K562 (cell line): Measurements from ENCODE around the gene ZNRF3. TPM values are rescaled to one million over a fixed set of nuclear protein-coding genes. Genes with fewer than 3 reads are reported as not detected.

Experiments
- CXXC5 ChIP-seq: fragments of 250-450 bp; sonication (Bioruptor Pico); IDR thresholded peaks from 2 replicates; pipeline ENCODE4 v1.8.0; 2022; ENCODE audit warnings: inconsistent platforms, mild to moderate bottlenecking, moderate library complexity
- HNRNPK ChIP-seq: fragments of 200-400 bp; formaldehyde crosslinking; IDR thresholded peaks from one replicate; pipeline ENCODE4 v1.6.1; 2018; ENCODE audit warnings: mild to moderate bottlenecking, low read depth, low read length; ENCODE audit not compliant: poor library complexity, severe bottlenecking
- KDM5B ChIP-seq: fragments of 200-600 bp; sonication (generic); IDR thresholded peaks from 2 replicates; pipeline ENCODE4 v1.6.1; 2012; ENCODE audit warnings: low read depth, mild to moderate bottlenecking, moderate library complexity, low read length, control low read depth, inconsistent platforms; ENCODE audit not compliant: insufficient replicate concordance
- NFXL1 ChIP-seq: fragments of 450-650 bp; formaldehyde crosslinking; IDR thresholded peaks from 2 replicates; pipeline ENCODE4 v1.4.0; 2021; ENCODE audit warnings: mild to moderate bottlenecking
- NRF1 ChIP-seq, 2 experiments: fragments of 450-650 bp; IDR thresholded peaks in 1 of 2; conservative IDR thresholded peaks in 1 of 2; 2 replicates each; pipeline ENCODE4 v1.6.1; 2014; ENCODE audit warnings: mild to moderate bottlenecking in 2 of 2
- NUFIP1 ChIP-seq: fragments of 450-650 bp; IDR thresholded peaks from 2 replicates; pipeline ENCODE4 v1.6.1; 2018; ENCODE audit not compliant: partially characterized antibody
- PHF8 ChIP-seq: fragments of 200-600 bp; sonication (generic); IDR thresholded peaks from 2 replicates; pipeline ENCODE4 v1.6.1; 2012; ENCODE audit warnings: mixed run types, mild to moderate bottlenecking, inconsistent platforms, low read length, moderate library complexity, borderline replicate concordance
- POLR2B ChIP-seq: fragments of 450-650 bp; IDR thresholded peaks from 2 replicates; pipeline ENCODE4 v1.6.1; 2018; ENCODE audit warnings: low read depth; ENCODE audit not compliant: partially characterized antibody
- RBFOX2 ChIP-seq: fragments of 200-400 bp; formaldehyde crosslinking; IDR thresholded peaks from 2 replicates; pipeline ENCODE4 v1.6.1; 2017; ENCODE audit warnings: low read depth, mild to moderate bottlenecking, low read length, moderate library complexity
- SAP30 ChIP-seq: fragments of 200-600 bp; sonication (generic); IDR thresholded peaks from 2 replicates; pipeline ENCODE4 v1.6.1; 2012; ENCODE audit warnings: borderline replicate concordance, low read depth, mild to moderate bottlenecking, moderate library complexity, low read length, control low read depth, inconsistent platforms; ENCODE audit not compliant: insufficient read depth, poor library complexity, severe bottlenecking
- ZFP36 ChIP-seq: fragments of 150-350 bp; IDR thresholded peaks from 2 replicates; pipeline ENCODE4 v1.6.1; 2018; ENCODE audit warnings: low read length, low read depth; ENCODE audit not compliant: partially characterized antibody
- polyA plus RNA-seq, 8 experiments: library from polyadenylated mRNA; depleted of rRNA in 4 of 8; stranded (reverse) in 5 of 8; unstranded in 3 of 8; fragments of >200 nt; fragmentation: Nextera tagmentation in 2 of 8; fragmentation: Illumina TruSeq in 1 of 8; extraction: Ambion mirVana in 2 of 8; extraction: Trizol in 1 of 8; gene quantifications; 2 replicates each; pipeline versions ENCODE4 v1.2.1 to v1.2.3, GENCODE V29; 2011 to 2014; ENCODE audit warnings: inconsistent platforms in 1 of 8, missing spikeins in 1 of 8
- total RNA-seq, 7 experiments: library from RNA; depleted of rRNA in 6 of 7; stranded (reverse); fragments of >200 nt in 6 of 7; fragmentation: Illumina TruSeq in 2 of 7; extraction: Trizol in 2 of 7; gene quantifications; 2 replicates each; pipeline versions ENCODE4 v1.2.1 to v1.2.3, GENCODE V29; 2011 to 2021; ENCODE audit warnings: low replicate concordance in 1 of 7
- TF ChIP-seq, protein P1 (sequence below): fragments of 450-650 bp; formaldehyde crosslinking; IDR thresholded peaks from 2 replicates; pipeline ENCODE4 v1.4.0; 2022; ENCODE audit warnings: missing genetic modification characterization
- TF ChIP-seq, protein P2 (sequence below), 2 experiments: IDR thresholded peaks; 2 replicates each; pipeline ENCODE4 v1.6.1; 2011; ENCODE audit warnings: borderline replicate concordance in 1 of 2, control low read depth in 1 of 2, low read depth in 1 of 2, low read length in 1 of 2, mild to moderate bottlenecking in 1 of 2, mixed read lengths in 1 of 2, moderate library complexity in 1 of 2; ENCODE audit not compliant: insufficient read depth in 1 of 2, insufficient read length in 1 of 2, poor library complexity in 1 of 2, severe bottlenecking in 1 of 2; ENCODE audit errors: extremely low read depth in 1 of 2
- TF ChIP-seq, protein P3 (sequence below), 3 experiments: fragments of 200-800 bp in 1 of 3; fragments of 250-450 bp in 1 of 3; fragments of 450-650 bp in 1 of 3; sonication (Bioruptor Pico) in 1 of 3; sonication (Bioruptor generic) in 1 of 3; formaldehyde crosslinking in 1 of 3; IDR thresholded peaks; 2 replicates each; pipeline versions ENCODE4 v1.6.1 to v1.8.0; 2016 to 2022; ENCODE audit warnings: mild to moderate bottlenecking in 2 of 3, missing genetic modification characterization in 2 of 3, missing compliant biosample characterization in 1 of 3, moderate library complexity in 1 of 3
- TF ChIP-seq, protein P4 (sequence below), 3 experiments: fragments of 200-800 bp in 1 of 3; sonication (Bioruptor generic) in 1 of 3; sonication (generic) in 1 of 3; formaldehyde crosslinking in 1 of 3; IDR thresholded peaks; 2 replicates each; pipeline versions ENCODE4 v1.6.1 to v1.8.0; 2016 to 2022; ENCODE audit warnings: mild to moderate bottlenecking in 2 of 3, missing compliant biosample characterization in 2 of 3, missing genetic modification characterization in 2 of 3, missing genetic modification reagents in 1 of 3

Gene ZNRF3
- total and polyA plus RNA-seq, 9 of the 15 experiments (the other 6 are each of a cell fraction or from before 2014, with no cell fraction given), result 0.41 to 5.9 (median 1.7) TPM

DNA sequence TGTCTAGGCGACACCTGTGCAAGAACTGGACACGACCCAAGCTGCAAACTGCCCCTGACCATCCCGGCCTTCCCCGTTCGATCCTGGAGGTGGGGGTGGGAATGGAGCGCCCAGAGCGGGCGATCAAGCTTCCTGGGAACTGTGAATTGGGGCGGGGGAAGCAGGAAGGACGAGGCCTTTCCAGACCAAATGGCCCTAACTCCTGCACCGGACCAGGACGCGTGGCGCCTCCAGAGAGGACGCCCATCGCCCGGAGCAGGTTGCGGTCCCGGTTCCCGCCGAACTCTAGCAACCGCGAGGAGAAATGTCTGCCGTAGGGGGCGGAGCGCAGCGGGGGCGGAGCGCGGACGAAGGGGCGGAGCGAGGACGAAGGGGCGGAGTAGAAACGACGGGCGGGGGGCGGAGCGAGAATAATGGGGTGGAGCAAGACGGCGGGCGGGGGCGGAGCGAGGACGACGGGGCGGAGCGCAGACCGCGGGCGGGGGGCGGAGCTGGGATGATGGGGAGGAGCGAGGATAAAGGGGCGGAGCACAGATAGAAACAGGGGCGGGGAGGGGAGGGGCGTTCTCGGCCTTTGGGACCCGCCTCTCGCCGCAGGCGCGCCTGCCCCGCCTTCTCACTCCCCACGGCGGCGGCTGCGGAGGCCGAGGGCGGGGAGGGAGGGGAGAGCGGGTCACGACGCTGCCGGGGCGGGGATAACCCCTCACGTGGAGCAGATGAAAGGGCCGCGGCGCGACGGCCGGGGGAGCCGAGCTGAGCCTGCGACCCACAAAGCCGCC is at the start of gene ZNRF3 (continued):
- TF ChIP-seq, protein P1, sequence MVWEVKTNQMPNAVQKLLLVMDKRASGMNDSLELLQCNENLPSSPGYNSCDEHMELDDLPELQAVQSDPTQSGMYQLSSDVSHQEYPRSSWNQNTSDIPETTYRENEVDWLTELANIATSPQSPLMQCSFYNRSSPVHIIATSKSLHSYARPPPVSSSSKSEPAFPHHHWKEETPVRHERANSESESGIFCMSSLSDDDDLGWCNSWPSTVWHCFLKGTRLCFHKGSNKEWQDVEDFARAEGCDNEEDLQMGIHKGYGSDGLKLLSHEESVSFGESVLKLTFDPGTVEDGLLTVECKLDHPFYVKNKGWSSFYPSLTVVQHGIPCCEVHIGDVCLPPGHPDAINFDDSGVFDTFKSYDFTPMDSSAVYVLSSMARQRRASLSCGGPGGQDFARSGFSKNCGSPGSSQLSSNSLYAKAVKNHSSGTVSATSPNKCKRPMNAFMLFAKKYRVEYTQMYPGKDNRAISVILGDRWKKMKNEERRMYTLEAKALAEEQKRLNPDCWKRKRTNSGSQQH (CRISPR knock-in tag), result no peak
- peak; percentile 79 for TF ChIP-seq PHF8
- peak; percentile 58 for TF ChIP-seq POLR2B
- peak; percentile 16 for TF ChIP-seq SAP30
- no peak for TF ChIP-seq HNRNPK
- peak; percentile 84; the same call in 1 of the 2 replicates for TF ChIP-seq CXXC5 (CRISPR knock-in tag)
- TF ChIP-seq NFXL1 (CRISPR knock-in tag), result no peak
- TF ChIP-seq KDM5B, result peak; percentile 60
- TF ChIP-seq NUFIP1, result no peak
- TF ChIP-seq, protein P2, sequence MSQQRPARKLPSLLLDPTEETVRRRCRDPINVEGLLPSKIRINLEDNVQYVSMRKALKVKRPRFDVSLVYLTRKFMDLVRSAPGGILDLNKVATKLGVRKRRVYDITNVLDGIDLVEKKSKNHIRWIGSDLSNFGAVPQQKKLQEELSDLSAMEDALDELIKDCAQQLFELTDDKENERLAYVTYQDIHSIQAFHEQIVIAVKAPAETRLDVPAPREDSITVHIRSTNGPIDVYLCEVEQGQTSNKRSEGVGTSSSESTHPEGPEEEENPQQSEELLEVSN (IDR thresholded peaks at IDR 0.05; ENCODE audit: borderline replicate concordance in 1 of 2, extremely low read depth in 1 of 2, insufficient read depth in 1 of 2, insufficient read length in 1 of 2, low read depth in 1 of 2, low read length in 1 of 2, poor library complexity in 1 of 2, severe bottlenecking in 1 of 2), result peak; percentile 66 to 90
- peak; percentile 93 for TF ChIP-seq RBFOX2
- TF ChIP-seq, protein P3, sequence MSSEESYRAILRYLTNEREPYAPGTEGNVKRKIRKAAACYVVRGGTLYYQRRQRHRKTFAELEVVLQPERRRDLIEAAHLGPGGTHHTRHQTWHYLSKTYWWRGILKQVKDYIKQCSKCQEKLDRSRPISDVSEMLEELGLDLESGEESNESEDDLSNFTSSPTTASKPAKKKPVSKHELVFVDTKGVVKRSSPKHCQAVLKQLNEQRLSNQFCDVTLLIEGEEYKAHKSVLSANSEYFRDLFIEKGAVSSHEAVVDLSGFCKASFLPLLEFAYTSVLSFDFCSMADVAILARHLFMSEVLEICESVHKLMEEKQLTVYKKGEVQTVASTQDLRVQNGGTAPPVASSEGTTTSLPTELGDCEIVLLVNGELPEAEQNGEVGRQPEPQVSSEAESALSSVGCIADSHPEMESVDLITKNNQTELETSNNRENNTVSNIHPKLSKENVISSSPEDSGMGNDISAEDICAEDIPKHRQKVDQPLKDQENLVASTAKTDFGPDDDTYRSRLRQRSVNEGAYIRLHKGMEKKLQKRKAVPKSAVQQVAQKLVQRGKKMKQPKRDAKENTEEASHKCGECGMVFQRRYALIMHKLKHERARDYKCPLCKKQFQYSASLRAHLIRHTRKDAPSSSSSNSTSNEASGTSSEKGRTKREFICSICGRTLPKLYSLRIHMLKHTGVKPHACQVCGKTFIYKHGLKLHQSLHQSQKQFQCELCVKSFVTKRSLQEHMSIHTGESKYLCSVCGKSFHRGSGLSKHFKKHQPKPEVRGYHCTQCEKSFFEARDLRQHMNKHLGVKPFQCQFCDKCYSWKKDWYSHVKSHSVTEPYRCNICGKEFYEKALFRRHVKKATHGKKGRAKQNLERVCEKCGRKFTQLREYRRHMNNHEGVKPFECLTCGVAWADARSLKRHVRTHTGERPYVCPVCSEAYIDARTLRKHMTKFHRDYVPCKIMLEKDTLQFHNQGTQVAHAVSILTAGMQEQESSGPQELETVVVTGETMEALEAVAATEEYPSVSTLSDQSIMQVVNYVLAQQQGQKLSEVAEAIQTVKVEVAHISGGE (CRISPR knock-in tag; IDR thresholded peaks at IDR 0.05), result no peak
- TF ChIP-seq, protein P4, sequence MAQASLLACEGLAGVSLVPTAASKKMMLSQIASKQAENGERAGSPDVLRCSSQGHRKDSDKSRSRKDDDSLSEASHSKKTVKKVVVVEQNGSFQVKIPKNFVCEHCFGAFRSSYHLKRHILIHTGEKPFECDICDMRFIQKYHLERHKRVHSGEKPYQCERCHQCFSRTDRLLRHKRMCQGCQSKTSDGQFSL (CRISPR knock-in tag; IDR thresholded peaks at IDR 0.05), result 0 out of 2 replicates have a peak, but pooled peaks have one; percentile 21
- TF ChIP-seq, protein P4 (tag; IDR thresholded peaks at IDR 0.05), result no peak
- peak in 1 of 2 experiments; percentile 39; a peak in 2 of 4 replicates for TF ChIP-seq NRF1 (conservative IDR thresholded peaks at IDR 0.05 in 1 of 2, IDR thresholded peaks at IDR 0.05 in 1 of 2)
- no peak for TF ChIP-seq ZFP36
